ENCODE results near the gene IQSEC1.

DNA sequence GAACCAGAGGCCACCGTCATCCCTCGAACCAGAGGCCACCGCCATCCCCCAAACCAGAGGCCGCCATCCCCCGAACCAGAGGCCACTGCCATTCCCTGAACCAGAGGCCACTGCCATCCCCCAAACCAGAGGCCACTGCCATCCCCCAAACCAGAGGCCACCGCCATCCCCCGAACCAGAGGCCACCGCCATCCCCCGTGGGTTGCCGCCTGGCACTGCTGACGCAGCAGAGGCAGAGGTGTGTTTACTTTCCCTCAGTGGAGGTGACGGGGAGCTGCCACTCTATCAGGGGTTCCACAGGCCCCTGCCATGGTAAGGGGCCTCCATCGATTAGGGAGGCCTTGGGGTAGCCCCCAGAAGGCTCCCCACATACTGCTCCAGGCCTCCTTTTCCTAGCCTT, 1.5 kb downstream of the IQSEC1 start:
- TF ChIP-seq CTCF (IDR thresholded peaks at IDR 0.05) (no peak), POLR2A (IDR thresholded peaks at IDR 0.05) (no peak), EP300 (IDR thresholded peaks at IDR 0.05; ENCODE audit: low read depth) (no peak), POLR2AphosphoS5 (IDR thresholded peaks at IDR 0.05) (no peak)

All from transverse colon (tissue), 4 donors.